Measurements from ENCODE around the gene AHCYL1.

- TF ChIP-seq EZH2phosphoT487 (IDR thresholded peaks at IDR 0.05; ENCODE audit: insufficient read depth, low read depth) (no peak), EZH2 (IDR thresholded peaks at IDR 0.05; ENCODE audit: insufficient read depth, poor library complexity, severe bottlenecking) (no peak)
These were observed 5.6 kb upstream of the AHCYL1 start for GRCh38 chr1:109978761-109979488.
